Astrocyte (in vitro differentiated cells and primary cell): ENCODE results near the gene DIP2C. TPM values are rescaled to one million over a fixed set of nuclear protein-coding genes. Genes with fewer than 3 reads are reported as not detected.

Source experiments
- DNase-seq: peaks from one replicate; pipeline ENCODE4 v3.0.0-alpha.2; 2010; ENCODE audit warnings: low read depth
- FAIRE-seq: peaks from 2 replicates; lab custom pipeline; 2011; peaks lifted over from hg19 to GRCh38; lab: Jason Lieb, UNC
- H2AFZ ChIP-seq: 2 replicates; pipeline ENCODE4 v1.6.0; 2012; ENCODE audit warnings: low read depth, low read length, inconsistent platforms
- H3K27ac ChIP-seq: 2 replicates; pipeline ENCODE4 v1.5.1; 2011; ENCODE audit warnings: low read depth, low read length, inconsistent platforms
- H3K27me3 ChIP-seq: 2 replicates; pipeline ENCODE4 v1.6.0; 2011; ENCODE audit warnings: low read length, inconsistent platforms; ENCODE audit not compliant: insufficient read depth
- H3K36me3 ChIP-seq: 2 replicates; pipeline ENCODE4 v1.5.1; 2011; ENCODE audit warnings: low read length, inconsistent platforms; ENCODE audit not compliant: insufficient read depth
- H3K4me1 ChIP-seq: 2 replicates; pipeline ENCODE4 v1.5.1; 2011; ENCODE audit warnings: low read length, inconsistent platforms; ENCODE audit not compliant: insufficient read depth
- H3K4me2 ChIP-seq: 2 replicates; pipeline ENCODE4 v1.6.0; 2012; ENCODE audit warnings: low read length, inconsistent platforms
- H3K4me3 ChIP-seq: 2 replicates; pipeline ENCODE4 v1.5.1; 2011; ENCODE audit warnings: low read depth, mild to moderate bottlenecking, low read length, inconsistent platforms; ENCODE audit not compliant: insufficient read depth
- H3K79me2 ChIP-seq: 2 replicates; pipeline ENCODE4 v1.6.0; 2012; ENCODE audit warnings: mild to moderate bottlenecking, low read length, inconsistent platforms; ENCODE audit not compliant: insufficient read depth
- H3K9ac ChIP-seq: 2 replicates; pipeline ENCODE4 v1.6.0; 2012; ENCODE audit warnings: mild to moderate bottlenecking, low read length, inconsistent platforms
- H3K9me3 ChIP-seq: 2 replicates; pipeline ENCODE4 v1.5.1; 2012; ENCODE audit warnings: low read depth, mild to moderate bottlenecking, low read length, inconsistent platforms; ENCODE audit not compliant: insufficient read depth
- H4K20me1 ChIP-seq: 2 replicates; pipeline ENCODE4 v1.6.0; 2012; ENCODE audit warnings: low read length, inconsistent platforms; ENCODE audit not compliant: insufficient read depth
- H3K27ac Mint-ChIP-seq: one replicate; pipeline ENCODE4 v1.8.0; 2021; ENCODE audit warnings: mild to moderate bottlenecking, mixed read lengths; ENCODE audit not compliant: unreplicated experiment
- H3K27me3 Mint-ChIP-seq: one replicate; pipeline ENCODE4 v1.8.0; 2021; ENCODE audit warnings: low read depth, mixed read lengths; ENCODE audit not compliant: unreplicated experiment
- H3K36me3 Mint-ChIP-seq: one replicate; pipeline ENCODE4 v1.8.0; 2021; ENCODE audit warnings: low read depth, mixed read lengths; ENCODE audit not compliant: unreplicated experiment
- H3K4me1 Mint-ChIP-seq: one replicate; pipeline ENCODE4 v1.8.0; 2021; ENCODE audit warnings: low read depth, mixed read lengths; ENCODE audit not compliant: unreplicated experiment
- H3K4me3 Mint-ChIP-seq: one replicate; pipeline ENCODE4 v1.8.0; 2021; ENCODE audit warnings: mild to moderate bottlenecking, moderate library complexity, mixed read lengths; ENCODE audit not compliant: unreplicated experiment
- H3K9me3 Mint-ChIP-seq: one replicate; pipeline ENCODE4 v1.8.0; 2021; ENCODE audit warnings: mild to moderate bottlenecking, mixed read lengths; ENCODE audit not compliant: unreplicated experiment
- CTCF ChIP-seq: IDR thresholded peaks from 2 replicates; pipeline ENCODE4 v1.5.1; 2011; ENCODE audit warnings: low read depth, mild to moderate bottlenecking, inconsistent platforms, low read length, moderate library complexity; ENCODE audit not compliant: insufficient read depth
- EZH2 ChIP-seq: IDR thresholded peaks from 2 replicates; pipeline ENCODE4 v1.6.1; 2012; ENCODE audit warnings: mild to moderate bottlenecking, low read length, inconsistent platforms; ENCODE audit not compliant: insufficient read depth
- total RNA-seq: library from RNA; stranded (reverse); gene quantifications from 2 replicates; pipeline ENCODE4 v1.2.1, GENCODE V29; 2021

DIP2C gene
- total RNA-seq, 1 donor from 2014 or later = 27.3 TPM

DNA sequence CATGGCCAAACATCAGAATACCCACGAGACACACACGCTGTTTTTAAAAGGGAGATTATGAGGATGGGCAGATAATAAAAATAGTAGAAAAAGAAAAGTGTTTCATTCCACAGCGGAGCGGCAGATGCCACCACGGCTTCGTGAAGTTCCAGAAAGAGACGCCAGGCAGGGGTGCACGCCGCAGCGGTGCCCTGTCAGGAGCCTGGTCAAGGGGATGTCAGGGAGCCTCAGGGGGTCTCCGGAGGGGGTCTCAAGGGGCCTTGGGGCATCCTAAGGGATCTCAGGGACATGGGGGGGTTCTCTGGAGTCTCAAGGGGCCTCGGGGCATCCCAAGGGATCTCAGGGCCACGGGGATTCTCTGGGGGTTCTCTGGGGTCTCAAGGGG, 300.8 kb downstream of the DIP2C start:
- DNase-seq = no peak
- Histone ChIP-seq H4K20me1 (no peaks in the 10 kb centered on the region), H3K4me2 (no peak overlapping the region), H3K4me3 (no peak overlapping the region), H3K36me3 (peaks cover 13% of the 10 kb centered on the region), H3K9ac (no peak overlapping the region), H2AFZ (no peak overlapping the region), H3K79me2 (no peaks in the 10 kb centered on the region), H3K27me3 (no peaks in the 10 kb centered on the region), H3K4me1 (no peaks in the 10 kb centered on the region), H3K27ac (no peak overlapping the region), H3K9me3 (no peaks in the 10 kb centered on the region)
- no peaks in the 10 kb centered on the region for H3K27me3 Mint-ChIP-seq
- H3K9me3 Mint-ChIP-seq = no peaks in the 10 kb centered on the region
- no peaks in the 10 kb centered on the region for H3K4me1 Mint-ChIP-seq
- peaks cover 37% of the 10 kb centered on the region for H3K36me3 Mint-ChIP-seq
- TF ChIP-seq CTCF = no peak
- no peak for TF ChIP-seq EZH2
- no peak overlapping the region for H3K4me3 Mint-ChIP-seq
- H3K27ac Mint-ChIP-seq = no peak overlapping the region
- FAIRE-seq = no peak

DNA sequence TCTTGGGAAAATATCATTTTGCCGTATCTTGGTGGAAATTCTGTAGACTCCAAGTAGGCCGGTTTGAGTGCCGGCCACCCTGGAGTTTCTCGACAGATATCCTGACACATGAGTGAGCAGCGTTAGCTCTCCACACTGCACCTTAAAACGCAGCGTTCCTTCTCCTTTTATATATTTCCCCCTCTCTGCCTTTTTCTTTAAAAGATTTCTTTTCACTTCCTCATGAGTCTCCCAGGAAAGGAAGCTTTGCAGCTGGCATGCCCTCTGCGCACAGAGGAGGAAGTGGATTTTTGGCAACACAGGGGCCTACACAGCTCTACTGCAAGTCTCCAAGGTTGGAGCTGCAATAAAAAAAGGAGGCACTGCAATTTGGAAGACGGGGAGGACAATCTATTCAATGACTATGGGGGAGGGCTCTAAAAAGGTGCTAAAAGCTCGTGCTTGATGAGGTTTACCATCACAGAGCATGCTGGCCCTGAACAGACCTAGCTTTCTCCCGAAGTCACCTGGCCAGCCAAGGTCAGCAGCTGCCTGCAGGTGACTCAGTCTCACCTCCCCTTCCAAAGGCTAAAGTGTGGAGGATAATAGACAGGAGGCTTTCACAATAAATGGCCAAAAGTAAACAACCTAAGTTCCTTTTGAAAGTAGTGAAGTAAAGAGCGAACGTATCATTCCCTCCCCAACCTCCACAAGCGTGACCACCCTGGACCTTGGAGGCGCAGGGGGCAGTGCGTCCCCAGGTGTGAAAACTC, 301.4 kb downstream of the DIP2C start:
- no peak overlapping the region for H3K4me3 ChIP-seq
- no peaks in the 10 kb centered on the region for H3K9me3 ChIP-seq
- no peaks in the 10 kb centered on the region for H3K4me1 ChIP-seq
- FAIRE-seq (no peak), DNase-seq (no peak)
- no peak overlapping the region for H2AFZ ChIP-seq
- TF ChIP-seq CTCF (no peak), EZH2 (no peak)
- H4K20me1 ChIP-seq = no peaks in the 10 kb centered on the region
- no peaks in the 10 kb centered on the region for H3K27me3 Mint-ChIP-seq
- no peaks in the 10 kb centered on the region for H3K79me2 ChIP-seq
- H3K36me3 Mint-ChIP-seq = peaks cover 39% of the 10 kb centered on the region
- H3K27ac Mint-ChIP-seq = no peak overlapping the region
- H3K4me1 Mint-ChIP-seq = no peaks in the 10 kb centered on the region
- H3K4me2 ChIP-seq = no peak overlapping the region
- H3K4me3 Mint-ChIP-seq = no peak overlapping the region
- H3K36me3 ChIP-seq = peaks cover 17% of the 10 kb centered on the region
- H3K9ac ChIP-seq = no peak overlapping the region
- no peaks in the 10 kb centered on the region for H3K9me3 Mint-ChIP-seq
- no peaks in the 10 kb centered on the region for H3K27me3 ChIP-seq
- no peak overlapping the region for H3K27ac ChIP-seq

- H3K36me3 Mint-ChIP-seq = peaks cover 41% of the 10 kb centered on the region
- FAIRE-seq (no peak), DNase-seq (no peak)
- H3K9ac ChIP-seq = no peak overlapping the region
- H3K4me3 ChIP-seq = no peak overlapping the region
- H3K27me3 ChIP-seq = no peaks in the 10 kb centered on the region
- no peak overlapping the region for H3K4me3 Mint-ChIP-seq
- H3K9me3 Mint-ChIP-seq = no peaks in the 10 kb centered on the region
- H3K4me1 ChIP-seq = no peaks in the 10 kb centered on the region
- H3K27ac ChIP-seq = no peak overlapping the region
- no peaks in the 10 kb centered on the region for H3K79me2 ChIP-seq
- H3K9me3 ChIP-seq = no peaks in the 10 kb centered on the region
- no peaks in the 10 kb centered on the region for H3K4me1 Mint-ChIP-seq
- peaks cover 20% of the 10 kb centered on the region for H3K36me3 ChIP-seq
- H3K27me3 Mint-ChIP-seq = no peaks in the 10 kb centered on the region
- H4K20me1 ChIP-seq = no peaks in the 10 kb centered on the region
- TF ChIP-seq CTCF (no peak), EZH2 (no peak)
- no peak overlapping the region for H3K4me2 ChIP-seq
- no peak overlapping the region for H2AFZ ChIP-seq
- H3K27ac Mint-ChIP-seq = no peak overlapping the region
Observed at GRCh38 chr10:387593-387891, 301.9 kb downstream of the DIP2C start.
